Stimulated activated CD4-positive, alpha-beta T cell treated with anti-CD3 and anti-CD28 coated beads, Interleukin-4, amount 100 ng/mL, for 48 hours (primary cell): ENCODE results near the gene PRM1.
A peak's percentile ranks its signal among the peaks of the same experiment; 100 is the strongest.

ENCODE experiments used
- DNase-seq, 2 donors: peaks; one replicate each; pipeline ENCODE4 v3.0.0-alpha.2; 2020; ENCODE audit warnings: low read depth in 2 of 2

Gene PRM1

GRCh38 chr16:11273721-11274324 is 7.3 kb downstream of the PRM1 start:
- DNase-seq: no peak

- no peak for DNase-seq
Measured at GRCh38 chr16:11272921-11273720, 8.0 kb downstream of the PRM1 start, which contains the start of gene PRM3. Gene PRM3, minus strand, starts transcription at chr16:11273629. Its CDS starts 34 bp downstream, at chr16:11273595.

- no peak for DNase-seq
Measured at GRCh38 chr16:11272484-11272883, 8.6 kb downstream of the PRM1 start.

- DNase-seq: no peak
Measured at GRCh38 chr16:11271610-11272009, 9.5 kb downstream of the PRM1 start.

GRCh38 chr16:11270602-11271162 is 10.4 kb downstream of the PRM1 start:
- DNase-seq: no peak

- no peak for DNase-seq
Measured at GRCh38 chr16:11268921-11269375, 12.2 kb downstream of the PRM1 start, which contains the start of gene TNP2. Gene TNP2, minus strand, starts transcription at chr16:11269325. Its CDS starts 63 bp downstream, at chr16:11269262.

GRCh38 chr16:11265124-11265523 is 16.0 kb downstream of the PRM1 start:
- no peak for DNase-seq

GRCh38 chr16:11264155-11264832 is 16.8 kb downstream of the PRM1 start:
- no peak for DNase-seq

GRCh38 chr16:11263737-11264136 is 17.4 kb downstream of the PRM1 start:
- DNase-seq: no peak

- DNase-seq: no peak
Measured at GRCh38 chr16:11262915-11263314, 18.2 kb downstream of the PRM1 start.

GRCh38 chr16:11260596-11260966 is 20.5 kb downstream of the PRM1 start:
- no peak for DNase-seq

GRCh38 chr16:11259655-11260595 is 21.2 kb downstream of the PRM1 start:
- no peak for DNase-seq

GRCh38 chr16:11258553-11259492 is 22.3 kb downstream of the PRM1 start:
- no peak for DNase-seq

GRCh38 chr16:11257131-11257938 is 23.8 kb downstream of the PRM1 start:
- no peak for DNase-seq

- peak in 1 of 2 donors; percentile 52 for DNase-seq
Measured at GRCh38 chr16:11256661-11257130, 24.4 kb downstream of the PRM1 start.

- peak; percentile 84 to 87 for DNase-seq
Measured at GRCh38 chr16:11255737-11256660, 25.1 kb downstream of the PRM1 start, which contains the start of gene SOCS1. Gene SOCS1, minus strand, starts transcription at chr16:11256204. Its CDS starts 726 bp downstream, at chr16:11255478.

GRCh38 chr16:11254913-11255736 is 26.0 kb downstream of the PRM1 start:
- DNase-seq: no peak
